IMR-90 (cell line): ENCODE data around the gene TNFRSF1B. TPM values are rescaled to one million over a fixed set of nuclear protein-coding genes. Genes with fewer than 3 reads are reported as not detected.

Experiments used
- ATAC-seq: fragments of 200-7000 bp; cut with Tn5 transposase; 2 replicates; pipeline ENCODE4 v1.9.1; 2020; ENCODE audit warnings: low read depth, mild to moderate bottlenecking, moderate library complexity
- BruUV-seq: library from RNA; stranded (reverse); fragments of 400-500 nt; replicated peaks from 2 replicates; lab custom pipeline; 2021; lab: Mats Ljungman, UMichigan
- CTCF ChIA-PET: fragments of 300-600 bp; formaldehyde crosslinking; extraction: SDS; loops from one replicate; lab custom pipeline; 2021; ENCODE audit warnings: antibody characterized with exemption; lab: Yijun Ruan, JAX
- POLR2A ChIA-PET: fragments of 300-600 bp; sonication (Branson Sonifier 250); formaldehyde crosslinking; loops from one replicate; lab custom pipeline; 2022; ENCODE audit warnings: antibody characterized with exemption; ENCODE audit not compliant: unreplicated experiment; lab: Charles Lee
- DNase-seq: peaks from one replicate; pipeline ENCODE4 v3.0.0; 2013
- H2AFZ ChIP-seq: replicated peaks from 2 replicates; pipeline ENCODE3; 2013; ENCODE audit warnings: low read length, mild to moderate bottlenecking; ENCODE audit not compliant: poor library complexity
- H2AK5ac ChIP-seq: 2 replicates; pipeline ENCODE4 v1.6.1; 2013; ENCODE audit warnings: low read depth, low read length, inconsistent platforms
- H2AK9ac ChIP-seq: replicated peaks from 2 replicates; pipeline ENCODE3; 2013; ENCODE audit warnings: mild to moderate bottlenecking, low read depth, low read length, moderate library complexity; ENCODE audit not compliant: poor library complexity
- H2BK120ac ChIP-seq: 2 replicates; pipeline ENCODE4 v1.6.1; 2013; ENCODE audit warnings: low read depth, low read length, inconsistent platforms
- H2BK15ac ChIP-seq: 3 replicates; pipeline ENCODE4 v1.6.1; 2013; ENCODE audit warnings: low read depth, low read length, inconsistent platforms
- H2BK20ac ChIP-seq: 2 replicates; pipeline ENCODE4 v1.6.1; 2013; ENCODE audit warnings: low read depth, mild to moderate bottlenecking, inconsistent platforms, low read length, moderate library complexity
- H2BK5ac ChIP-seq: 2 replicates; pipeline ENCODE4 v1.6.1; 2013; ENCODE audit warnings: mild to moderate bottlenecking, low read depth, low read length, inconsistent platforms; ENCODE audit not compliant: poor library complexity, severe bottlenecking
- H3K14ac ChIP-seq: replicated peaks from 2 replicates; pipeline ENCODE4 v1.6.1; 2013; ENCODE audit warnings: low read depth, low read length, inconsistent platforms
- H3K18ac ChIP-seq: 2 replicates; pipeline ENCODE4 v1.6.1; 2013; ENCODE audit warnings: low read depth, low read length, control low read depth
- H3K23ac ChIP-seq: 2 replicates; pipeline ENCODE4 v1.6.1; 2013; ENCODE audit warnings: low read depth, low read length, inconsistent platforms
- H3K27ac ChIP-seq: 2 replicates; pipeline ENCODE4 v1.5.1; 2013; ENCODE audit warnings: mild to moderate bottlenecking, control low read depth, low read length; ENCODE audit not compliant: insufficient read depth
- H3K27me3 ChIP-seq: 2 replicates; pipeline ENCODE4 v1.6.1; 2013; ENCODE audit warnings: low read length; ENCODE audit not compliant: control insufficient read depth, insufficient read depth
- H3K36me3 ChIP-seq: 2 replicates; pipeline ENCODE4 v1.6.1; 2013; ENCODE audit warnings: low read length, mixed read lengths; ENCODE audit not compliant: control insufficient read depth, insufficient read depth
- H3K4ac ChIP-seq: 2 replicates; pipeline ENCODE4 v1.6.1; 2013; ENCODE audit warnings: low read depth, low read length, inconsistent platforms
- H3K4me1 ChIP-seq: 2 replicates; pipeline ENCODE4 v1.6.1; 2013; ENCODE audit warnings: low read length, mixed read lengths; ENCODE audit not compliant: control insufficient read depth, insufficient read depth
- H3K4me2 ChIP-seq: 2 replicates; pipeline ENCODE4 v1.6.1; 2013; ENCODE audit warnings: low read depth, mild to moderate bottlenecking, control low read depth, low read length, moderate library complexity
- H3K4me3 ChIP-seq: 2 replicates; pipeline ENCODE4 v1.5.1; 2013; ENCODE audit warnings: low read depth, mild to moderate bottlenecking, control low read depth, low read length, moderate library complexity; ENCODE audit not compliant: insufficient read depth
- H3K56ac ChIP-seq: 2 replicates; pipeline ENCODE4 v1.6.1; 2013; ENCODE audit warnings: low read length, inconsistent platforms; ENCODE audit not compliant: insufficient read depth; ENCODE audit errors: extremely low read depth
- H3K79me1 ChIP-seq, 2 experiments: 2 replicates each; pipeline ENCODE4 v1.6.1; 2013; ENCODE audit warnings: low read length in 2 of 2, inconsistent platforms in 1 of 2, low read depth in 1 of 2
- H3K9ac ChIP-seq: 2 replicates; pipeline ENCODE4 v1.6.1; 2013; ENCODE audit warnings: low read depth, low read length, control low read depth
- H3K9me1 ChIP-seq: 2 replicates; pipeline ENCODE4 v1.6.1; 2013; ENCODE audit warnings: low read length, inconsistent platforms; ENCODE audit not compliant: insufficient read depth
- H3K9me3 ChIP-seq: 2 replicates; pipeline ENCODE4 v1.6.1; 2013; ENCODE audit warnings: low read length; ENCODE audit not compliant: control insufficient read depth, insufficient read depth
- H4K20me1 ChIP-seq: 2 replicates; pipeline ENCODE4 v1.6.1; 2013; ENCODE audit warnings: low read length, inconsistent platforms; ENCODE audit not compliant: insufficient read depth
- H4K5ac ChIP-seq: 2 replicates; pipeline ENCODE4 v1.6.1; 2013; ENCODE audit warnings: mild to moderate bottlenecking, low read depth, low read length, control low read depth
- H4K8ac ChIP-seq, 2 experiments: 2 replicates each; pipeline ENCODE4 v1.6.1; 2013; ENCODE audit warnings: low read depth in 2 of 2, low read length in 2 of 2, control low read depth in 1 of 2, inconsistent platforms in 1 of 2
- H4K91ac ChIP-seq: 2 replicates; pipeline ENCODE4 v1.6.1; 2013; ENCODE audit warnings: low read depth, low read length, inconsistent platforms; ENCODE audit not compliant: insufficient read depth
- BHLHE40 ChIP-seq: fragments of 150-350 bp; IDR thresholded peaks from 2 replicates; pipeline ENCODE4 v1.6.1; 2016; ENCODE audit warnings: mild to moderate bottlenecking, low read depth, low read length
- CEBPB ChIP-seq: IDR thresholded peaks from 2 replicates; pipeline ENCODE4 v1.6.1; 2012; ENCODE audit warnings: low read depth, low read length, improper control_type of control experiment
- CHD1 ChIP-seq: IDR thresholded peaks from 2 replicates; pipeline ENCODE4 v1.6.1; 2012; ENCODE audit warnings: low read depth, low read length, improper control_type of control experiment
- CTCF ChIP-seq: conservative IDR thresholded peaks from 2 replicates; pipeline ENCODE4 v1.5.1; 2012; ENCODE audit warnings: mild to moderate bottlenecking, low read depth, low read length, improper control_type of control experiment
- ELK1 ChIP-seq: fragments of 150-350 bp; IDR thresholded peaks from 2 replicates; pipeline ENCODE4 v1.6.1; 2016; ENCODE audit warnings: low read depth, mild to moderate bottlenecking, low read length, moderate library complexity, borderline replicate concordance
- FOS ChIP-seq: fragments of 150-350 bp; IDR thresholded peaks from 2 replicates; pipeline ENCODE4 v1.6.1; 2016; ENCODE audit warnings: low read depth, low read length
- MAFK ChIP-seq: IDR thresholded peaks from 2 replicates; pipeline ENCODE4 v1.6.1; 2012; ENCODE audit warnings: low read depth, low read length, improper control_type of control experiment
- MAZ ChIP-seq: IDR thresholded peaks from 2 replicates; pipeline ENCODE4 v1.6.1; 2012; ENCODE audit warnings: low read depth, mild to moderate bottlenecking, low read length, improper control_type of control experiment, moderate library complexity, borderline replicate concordance
- MXI1 ChIP-seq: IDR thresholded peaks from 2 replicates; pipeline ENCODE4 v1.6.1; 2012; ENCODE audit warnings: low read depth, mild to moderate bottlenecking, low read length, moderate library complexity, borderline replicate concordance
- NFE2L2 ChIP-seq: fragments of 150-350 bp; IDR thresholded peaks from 2 replicates; pipeline ENCODE4 v1.6.1; 2016; ENCODE audit warnings: low read depth, mild to moderate bottlenecking, low read length
- POLR2A ChIP-seq: IDR thresholded peaks from 2 replicates; pipeline ENCODE4 v1.6.1; 2012; ENCODE audit warnings: mild to moderate bottlenecking, low read depth, low read length
- RAD21 ChIP-seq: IDR thresholded peaks from 2 replicates; pipeline ENCODE4 v1.6.1; 2012; ENCODE audit warnings: low read length, improper control_type of control experiment
- RCOR1 ChIP-seq: IDR thresholded peaks from 2 replicates; pipeline ENCODE4 v1.6.1; 2012; ENCODE audit warnings: mild to moderate bottlenecking, low read length, improper control_type of control experiment; ENCODE audit not compliant: insufficient replicate concordance
- RFX5 ChIP-seq: IDR thresholded peaks from 2 replicates; pipeline ENCODE4 v1.8.0; 2012; ENCODE audit warnings: low read depth, mild to moderate bottlenecking, low read length, moderate library complexity
- SMC3 ChIP-seq: fragments of 150-350 bp; IDR thresholded peaks from 2 replicates; pipeline ENCODE4 v1.6.1; 2016; ENCODE audit warnings: low read depth, mild to moderate bottlenecking, antibody characterized with exemption, low read length, moderate library complexity
- USF2 ChIP-seq: fragments of 150-350 bp; IDR thresholded peaks from 2 replicates; pipeline ENCODE4 v1.6.1; 2017; ENCODE audit warnings: mild to moderate bottlenecking, antibody characterized with exemption, low read length, low read depth
- WGBS, 2 experiments: methylation state at CpG; one replicate each; pipeline versions ENCODE4 v1.1.5 to v1.1.7; 2013; ENCODE audit warnings: missing lambda C conversion rate in 2 of 2; ENCODE audit not compliant: insufficient read length in 1 of 2; ENCODE audit errors: extremely low coverage in 2 of 2; 5-methylcytosine and 5-hydroxymethylcytosine counted together
- dilution Hi-C: fragments of 300-500 bp; cut with HindIII; formaldehyde crosslinking; loops from one replicate; pipeline ENCODE4 v1.14.3; 2018; ENCODE audit warnings: low sequenced_read_pairs; ENCODE audit not compliant: unreplicated experiment
- in situ Hi-C: fragments of 300-500 bp; cut with MboI; formaldehyde crosslinking; loops from 3 replicates; pipeline ENCODE4 v1.14.3; 2019; ENCODE audit warnings: low sequenced_read_pairs, inconsistent platforms, mixed read lengths
- intact Hi-C: fragments of 100-400 bp; cut with micrococcal nuclease; formaldehyde crosslinking; loops from 2 replicates; pipeline ENCODE4 v1.10.0; 2022
- polyA plus RNA-seq, 3 experiments: library from polyadenylated mRNA; depleted of rRNA; stranded (reverse); fragments of >200 nt; gene quantifications; 2 replicates each; pipeline ENCODE4 v1.2.3, GENCODE V29; 2012; ENCODE audit warnings: low replicate concordance in 1 of 3
- total RNA-seq: library from RNA; depleted of rRNA; stranded (reverse); fragments of >200 nt; gene quantifications from 2 replicates; pipeline ENCODE4 v1.2.3, GENCODE V29; 2012

TNFRSF1B gene
- total and polyA plus RNA-seq, 2 of the 4 experiments (the other 2 are of a cell fraction): 4.3 to 8.9 TPM

GRCh38 chr1:12246584-12246983, 79.8 kb downstream of the TNFRSF1B start:
- H3K18ac ChIP-seq: no peak overlapping the region
- in situ Hi-C loops (no loop called here), dilution Hi-C loops (no loop called here), intact Hi-C loops (no loop called here)
- no peak for TF ChIP-seq BHLHE40
- no peak for TF ChIP-seq MXI1
- no peak for TF ChIP-seq RFX5
- no peak for TF ChIP-seq ELK1
- TF ChIP-seq FOS: no peak
- TF ChIP-seq CHD1: no peak
- TF ChIP-seq SMC3: no peak
- no peak for TF ChIP-seq NFE2L2
- no peak for TF ChIP-seq RCOR1
- TF ChIP-seq MAFK: no peak
- no peak for TF ChIP-seq USF2
- TF ChIP-seq POLR2A: no peak
- no peak for TF ChIP-seq RAD21
- TF ChIP-seq CTCF: no peak
- TF ChIP-seq MAZ: no peak
- TF ChIP-seq CEBPB: no peak
- H3K4me2 ChIP-seq: no peak overlapping the region
- H3K9me1 ChIP-seq: no peaks in the 10 kb centered on the region; the same call in 1 of the 2 replicates
- ATAC-seq: no peak
- no peak overlapping the region for H3K14ac ChIP-seq
- H3K4me1 ChIP-seq: 0 out of 2 replicates have a peak, but pooled peaks cover under 1% of the 10 kb centered on the region
- ChIA-PET POLR2A (no interaction called here), CTCF (no interaction called here)
- H3K4ac ChIP-seq: no peak overlapping the region
- no peak overlapping the region for H3K27ac ChIP-seq
- peaks cover 4 to 6% of the 10 kb centered on the region in 2 experiments; a peak in 2 of 4 replicates for H3K79me1 ChIP-seq
- H4K8ac ChIP-seq: no peak overlapping the region
- DNase-seq: no peak
- no peak overlapping the region for H3K9ac ChIP-seq
- no peak overlapping the region for H4K5ac ChIP-seq
- H2BK5ac ChIP-seq: no peak overlapping the region
- no peak overlapping the region for H3K23ac ChIP-seq
- no peak overlapping the region for H2AFZ ChIP-seq
- H2BK120ac ChIP-seq: no peak overlapping the region
- H3K56ac ChIP-seq: no peak overlapping the region
- H3K9me3 ChIP-seq: no peaks in the 10 kb centered on the region
- no CpG with 5 or more reads among the region's 6 CpGs for WGBS, 2 experiments
- H2BK20ac ChIP-seq: no peak overlapping the region
- no peak overlapping the region for H2AK5ac ChIP-seq
- no peak overlapping the region for H2AK9ac ChIP-seq
- H3K27me3 ChIP-seq: no peaks in the 10 kb centered on the region
- H4K91ac ChIP-seq: no peak overlapping the region
- no TSS peak for BruUV-seq
- H4K20me1 ChIP-seq: no peaks in the 10 kb centered on the region
- peaks cover 30% of the 10 kb centered on the region for H3K36me3 ChIP-seq
- no peak overlapping the region for H3K4me3 ChIP-seq
- no peak overlapping the region for H2BK15ac ChIP-seq
